HG03442 (cell line): Measurements from ENCODE around the gene KRT8.

Experiments
- ATAC-seq: cut with Tn5 transposase; IDR thresholded peaks from one replicate; pipeline ENCODE4 v1.9.1; 2021; ENCODE audit warnings: mild to moderate bottlenecking, moderate library complexity; ENCODE audit not compliant: unreplicated experiment

Gene KRT8

GRCh38 chr12:52848661-52849255 lies 56.1 kb downstream of the KRT8 start, which contains the start of gene KRT78:
Gene KRT78, minus strand, starts transcription at chr12:52848994. Its CDS starts 64 bp downstream, at chr12:52848930.
- no peak for ATAC-seq

DNA sequence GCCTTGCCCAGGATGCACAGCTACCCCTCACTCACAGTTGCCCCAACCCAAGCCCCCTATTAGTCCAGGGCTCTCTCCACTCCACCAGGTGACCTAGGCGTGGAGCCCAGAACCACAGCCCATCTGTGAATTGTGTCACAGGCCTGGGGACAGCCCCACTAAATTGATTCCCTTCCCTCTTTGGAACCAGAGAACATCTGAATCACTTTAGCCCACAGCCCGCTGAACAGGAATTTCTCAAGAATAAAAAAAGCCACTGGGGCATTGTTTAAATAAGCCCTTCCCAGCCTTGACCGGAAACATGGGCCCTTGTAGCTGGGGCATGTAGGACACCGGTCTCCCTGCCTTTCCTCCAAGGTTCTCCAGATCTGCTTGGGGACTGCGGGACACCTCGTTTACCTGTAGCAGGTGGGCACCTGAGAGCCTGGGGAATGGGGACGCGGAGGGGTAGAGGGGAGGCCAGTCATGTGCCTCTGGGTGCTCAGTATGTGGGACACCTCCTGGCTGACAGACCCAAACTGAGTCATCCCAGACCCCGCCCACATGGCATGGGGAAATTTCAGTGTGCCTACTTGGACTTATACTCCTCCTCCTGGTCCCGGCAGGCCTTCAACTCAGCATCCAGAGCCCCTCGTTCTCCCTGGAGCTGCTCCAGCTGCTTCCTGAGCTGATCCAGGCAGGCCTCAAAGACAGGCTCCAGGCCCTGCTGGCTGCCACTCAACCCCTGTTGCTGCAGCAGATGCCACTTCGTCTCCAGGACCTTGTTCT lies 57.4 kb downstream of the KRT8 start:
- no peak for ATAC-seq
